GM21381 (cell line): Measurements from ENCODE around the gene MAPK1.
"Not testable (repeated sequence)": the region's sequence is repeated elsewhere in the genome, so short reads cannot be mapped to it uniquely, and the experiment has no call there.

Source experiments
- ATAC-seq: cut with Tn5 transposase; IDR thresholded peaks from one replicate; pipeline ENCODE4 v1.9.1; 2021; ENCODE audit warnings: mild to moderate bottlenecking, moderate library complexity; ENCODE audit not compliant: unreplicated experiment

Gene MAPK1

DNA sequence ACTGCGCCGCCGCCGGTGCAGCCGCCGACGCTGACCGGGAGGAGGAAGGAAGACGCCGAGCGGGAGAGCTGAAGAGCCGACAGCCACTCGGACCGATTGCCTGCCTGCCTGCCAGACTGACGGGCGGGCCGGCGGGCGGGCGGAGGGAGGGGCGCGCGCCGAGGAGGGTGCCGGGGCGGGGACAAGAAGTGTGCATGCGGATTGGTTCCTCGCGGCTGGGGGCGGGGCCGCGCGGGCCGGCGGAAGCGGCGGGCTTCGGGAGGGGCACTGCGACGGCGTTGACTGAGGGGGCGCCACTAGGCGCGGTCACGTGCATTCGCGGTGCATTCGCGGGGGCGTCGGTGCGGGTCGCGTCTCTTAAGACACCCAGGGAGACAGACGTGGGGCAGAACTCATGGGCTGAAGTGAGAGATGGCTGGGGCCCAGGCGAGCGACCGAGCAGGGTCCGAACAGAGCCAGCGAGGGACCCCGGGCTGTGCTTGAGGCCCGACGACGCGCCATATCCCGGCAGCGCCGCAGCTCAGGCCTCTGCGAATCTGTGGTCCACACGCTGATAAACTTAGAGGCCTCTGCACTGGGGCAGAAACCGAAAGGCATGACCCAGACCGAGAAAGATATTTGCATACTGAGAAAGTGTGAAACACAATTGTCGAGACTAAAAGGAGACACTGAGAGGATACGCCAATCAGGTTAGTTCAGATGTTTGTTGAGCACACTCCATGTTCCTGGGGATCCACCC, at the start of gene MAPK1:
Gene MAPK1, minus strand, starts transcription at position 118 of the 739 bp plus-strand sequence. CDS start 205 bp downstream, outside the sequence.
- ATAC-seq, result peak; percentile 75

DNA sequence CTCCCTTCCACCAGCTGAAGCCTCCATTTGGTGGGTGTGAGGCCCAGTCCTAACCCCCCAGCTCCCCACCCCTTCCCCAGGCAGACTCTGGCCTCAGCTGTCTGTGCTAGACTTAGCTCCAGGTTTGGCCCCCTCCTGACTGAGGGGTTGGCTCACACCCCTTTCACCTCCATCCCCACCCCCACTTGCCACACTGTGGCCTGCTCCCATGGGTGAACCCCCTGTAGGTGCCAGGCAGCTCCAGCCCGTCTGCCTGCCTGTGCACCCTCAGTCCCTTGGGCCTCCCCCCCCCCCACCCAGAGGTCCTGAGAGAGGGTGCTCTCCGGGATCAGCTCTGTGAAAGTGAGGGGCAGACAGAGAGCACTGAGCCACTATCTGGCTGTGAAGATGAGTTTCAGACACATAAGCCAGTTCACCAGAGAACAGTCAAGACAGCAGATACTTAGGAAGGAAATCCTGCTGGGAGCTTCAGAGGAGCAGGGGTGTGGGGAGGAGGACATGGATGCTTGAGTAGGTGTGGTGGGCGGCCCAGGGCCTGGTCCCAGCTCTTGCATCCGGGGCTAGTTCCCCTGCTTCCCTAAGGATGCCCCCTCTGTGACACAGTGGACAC, 49.0 kb upstream of the MAPK1 start:
- no peak for ATAC-seq

DNA sequence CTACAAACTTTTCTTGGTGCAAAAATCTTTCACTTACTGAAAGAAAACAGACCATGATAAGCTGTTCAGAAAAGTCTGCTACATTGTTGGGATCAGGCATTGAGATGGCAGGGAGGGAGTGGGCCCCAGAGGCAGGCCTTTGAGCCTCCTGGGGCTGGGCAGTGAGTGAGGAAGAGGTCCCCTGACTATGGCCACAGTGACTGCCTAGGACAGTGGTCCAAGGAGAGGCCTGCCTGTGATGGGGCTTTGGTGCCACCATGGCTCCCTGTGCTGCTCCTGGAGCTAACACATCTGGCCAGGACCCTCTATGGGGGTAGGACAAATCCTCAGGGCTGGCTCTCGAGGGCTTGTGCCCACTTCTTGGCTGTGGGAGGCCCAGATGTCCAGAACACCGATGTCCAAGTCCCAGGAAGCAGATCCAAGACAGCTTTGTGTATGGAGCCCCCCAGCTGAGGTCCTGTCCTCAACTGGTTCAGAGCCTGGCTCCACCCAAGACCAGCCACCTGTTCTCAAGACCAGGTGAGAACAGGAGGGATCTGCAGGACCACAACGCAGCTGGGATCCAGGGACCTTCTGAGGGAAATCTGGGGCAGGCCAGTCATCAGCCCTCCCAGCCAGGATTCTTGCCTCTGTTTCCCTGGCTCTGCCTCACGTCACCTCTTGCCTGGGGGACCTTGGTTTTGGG, 48.3 kb upstream of the MAPK1 start:
- no peak for ATAC-seq

DNA sequence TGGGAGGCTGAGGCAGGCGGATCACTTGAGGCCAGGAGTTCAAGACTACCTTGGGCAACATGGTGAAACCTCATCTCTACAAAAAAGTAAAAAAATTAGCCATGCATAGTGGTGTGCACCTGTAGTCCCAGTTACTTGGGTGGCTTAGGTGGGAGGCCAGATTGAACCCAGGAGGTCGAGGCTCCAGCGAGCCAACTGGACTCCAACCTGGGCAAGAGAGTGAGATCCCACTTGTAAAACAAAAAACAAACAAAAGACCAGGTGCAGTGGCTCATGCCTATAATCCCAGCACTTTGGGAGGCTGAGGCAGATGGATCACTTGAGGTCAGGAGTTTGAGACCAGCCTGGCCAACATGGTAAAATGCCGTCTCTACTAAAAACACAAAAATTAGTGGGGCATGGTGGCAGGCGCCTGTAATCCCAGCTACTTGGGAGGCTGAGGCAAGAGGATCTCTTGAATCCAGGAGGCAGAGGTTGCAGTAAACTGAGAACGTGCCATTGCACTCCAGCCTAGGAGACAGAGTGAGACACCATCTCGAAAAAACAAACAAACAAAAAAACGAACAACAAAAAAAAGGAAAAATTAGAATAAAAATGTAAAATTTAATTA, 46.7 kb upstream of the MAPK1 start:
- ATAC-seq, result not testable (repeated sequence)

DNA sequence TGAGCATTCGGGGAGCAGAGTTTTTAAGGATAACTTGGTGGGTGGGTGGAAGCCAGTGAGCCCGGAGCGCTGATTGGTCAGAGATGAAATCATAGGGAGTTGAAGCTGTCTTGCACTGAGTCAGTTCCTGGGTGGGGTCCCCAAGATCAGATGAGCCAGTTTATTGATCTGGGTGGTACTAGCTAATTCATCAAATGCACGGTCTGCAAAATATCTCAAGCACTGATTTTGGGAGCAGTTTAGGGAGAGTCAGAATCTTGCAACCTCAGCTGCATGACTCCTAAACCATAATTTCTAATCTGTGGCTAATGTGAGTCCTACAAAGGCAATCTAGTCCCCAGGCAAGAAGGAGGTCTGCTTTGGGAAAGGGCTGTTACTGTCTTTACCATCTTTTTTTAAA, 42.9 kb upstream of the MAPK1 start:
- ATAC-seq, result not testable (repeated sequence)

DNA sequence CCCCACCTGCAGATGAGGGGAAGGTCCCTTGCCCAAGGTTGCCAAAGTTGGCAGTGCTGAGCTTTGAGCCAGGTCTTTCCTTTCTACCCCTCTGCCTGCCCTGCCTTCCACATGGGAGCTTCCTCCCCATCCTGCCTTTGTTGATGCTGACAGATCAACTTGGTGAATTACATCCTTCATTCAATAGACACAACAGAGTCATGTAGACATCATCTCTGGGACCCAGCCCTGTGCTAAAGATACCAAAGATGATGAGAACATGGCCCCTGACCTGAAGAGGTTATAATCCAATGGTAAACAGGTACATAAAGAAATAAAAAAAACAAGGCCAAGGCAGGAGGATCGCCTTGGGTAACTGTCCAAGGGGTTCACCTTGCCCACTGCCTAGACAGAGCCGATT, 42.4 kb upstream of the MAPK1 start:
- no peak for ATAC-seq

DNA sequence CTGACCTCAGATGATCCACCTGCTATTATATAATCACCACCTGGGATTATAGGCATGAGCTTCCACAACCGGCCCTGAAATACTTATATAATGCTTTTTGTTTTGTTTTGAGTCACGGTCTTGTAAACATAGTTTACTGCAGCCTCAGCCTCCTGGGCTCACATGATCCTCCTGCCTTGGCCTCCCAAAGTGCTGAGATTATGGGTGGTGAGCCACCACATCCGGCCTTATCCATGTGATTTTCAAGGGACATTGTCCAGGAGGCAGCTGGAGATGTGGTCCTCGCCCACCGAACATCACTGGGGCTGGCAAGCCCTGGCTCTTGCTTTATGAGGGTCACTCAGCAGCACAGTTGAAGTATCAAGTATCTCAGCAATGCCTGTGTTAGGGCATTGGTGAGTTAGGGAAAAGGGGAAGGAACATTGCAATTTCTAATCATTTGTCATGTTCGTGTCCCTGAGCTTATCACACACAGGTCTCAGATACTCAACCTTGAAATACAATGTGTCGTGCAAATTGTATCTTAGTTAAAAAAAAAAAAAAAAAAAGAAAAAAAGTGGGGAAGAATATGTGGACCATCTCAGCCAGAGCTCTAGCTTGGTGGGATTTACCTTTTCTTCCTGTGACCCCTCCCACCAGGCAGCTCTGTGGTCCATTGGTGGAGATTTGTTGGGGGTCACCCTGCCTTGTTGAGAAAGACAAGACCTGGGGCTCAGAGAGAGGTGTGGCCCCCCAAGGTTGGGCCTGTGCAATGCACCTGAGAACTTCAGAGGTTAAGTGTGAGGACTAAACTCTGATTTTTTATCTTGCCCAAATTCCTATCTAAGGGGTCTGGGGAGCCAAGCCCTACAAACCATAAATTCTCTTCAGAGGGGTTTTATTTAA, 40.4 kb upstream of the MAPK1 start:
- no peak for ATAC-seq

DNA sequence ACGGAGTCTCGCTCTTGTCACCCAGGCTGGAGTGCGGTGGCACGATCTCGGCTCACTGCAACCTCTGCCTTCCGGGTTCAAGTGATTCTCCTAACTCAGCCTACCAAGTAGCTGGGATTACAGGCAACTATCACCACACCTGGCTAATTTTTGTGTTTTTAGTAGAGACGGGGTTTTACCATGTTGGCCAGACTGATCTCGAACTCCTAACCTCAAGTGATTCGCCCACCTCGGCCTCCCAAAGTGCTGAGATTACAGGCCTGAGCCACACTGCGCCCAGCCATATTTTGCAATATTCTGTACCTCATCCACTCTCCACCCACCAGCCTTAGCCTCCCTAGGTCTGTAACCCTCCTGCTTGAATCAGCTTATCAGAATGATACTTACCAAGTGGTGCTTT, 37.8 kb upstream of the MAPK1 start:
- ATAC-seq, result not testable (repeated sequence)

DNA sequence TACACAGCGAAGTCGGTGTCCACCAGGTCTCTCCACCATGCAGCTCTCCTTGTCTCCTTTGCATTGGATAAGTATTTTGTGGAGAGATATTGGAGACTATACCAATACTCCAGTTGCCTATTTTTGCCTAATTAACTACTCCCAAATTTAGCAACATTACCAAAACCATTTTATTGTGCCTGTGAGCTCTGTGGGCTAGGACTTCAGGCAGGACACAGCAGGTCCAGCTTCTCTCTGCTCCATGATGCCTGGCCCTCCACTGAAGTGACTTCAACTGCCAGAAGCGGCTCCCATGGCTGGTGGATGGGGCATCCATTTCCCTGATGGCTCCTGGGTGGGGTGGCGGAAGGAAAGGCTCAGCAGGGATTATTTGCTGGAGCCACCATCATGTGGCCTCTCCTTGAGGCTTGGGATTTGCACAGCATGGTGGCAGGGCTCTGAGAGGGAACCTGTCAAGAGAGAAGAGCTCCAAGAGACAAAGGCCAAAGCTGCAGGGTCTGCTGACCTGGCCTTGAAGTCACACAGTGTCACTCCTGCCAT, 36.9 kb upstream of the MAPK1 start:
- ATAC-seq, result no peak

DNA sequence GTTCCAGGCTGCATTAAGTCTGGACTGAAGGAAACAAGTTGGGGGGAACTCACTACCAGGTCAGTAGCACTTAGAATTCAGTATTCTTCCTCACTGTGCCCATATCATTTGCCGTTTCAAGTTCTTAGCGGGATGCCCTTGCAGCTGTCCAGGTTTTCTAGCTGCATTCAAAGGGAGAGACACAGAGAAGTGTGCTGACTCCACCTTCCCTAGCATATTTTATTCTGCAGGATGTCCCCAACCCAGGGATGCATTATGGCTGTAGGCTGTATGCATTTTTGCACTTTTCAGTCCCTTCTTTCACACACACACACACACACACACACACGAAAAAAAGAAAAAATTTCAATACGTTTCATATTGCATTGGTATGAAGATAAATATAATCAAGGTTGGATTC, 35.8 kb upstream of the MAPK1 start:
- no peak for ATAC-seq

DNA sequence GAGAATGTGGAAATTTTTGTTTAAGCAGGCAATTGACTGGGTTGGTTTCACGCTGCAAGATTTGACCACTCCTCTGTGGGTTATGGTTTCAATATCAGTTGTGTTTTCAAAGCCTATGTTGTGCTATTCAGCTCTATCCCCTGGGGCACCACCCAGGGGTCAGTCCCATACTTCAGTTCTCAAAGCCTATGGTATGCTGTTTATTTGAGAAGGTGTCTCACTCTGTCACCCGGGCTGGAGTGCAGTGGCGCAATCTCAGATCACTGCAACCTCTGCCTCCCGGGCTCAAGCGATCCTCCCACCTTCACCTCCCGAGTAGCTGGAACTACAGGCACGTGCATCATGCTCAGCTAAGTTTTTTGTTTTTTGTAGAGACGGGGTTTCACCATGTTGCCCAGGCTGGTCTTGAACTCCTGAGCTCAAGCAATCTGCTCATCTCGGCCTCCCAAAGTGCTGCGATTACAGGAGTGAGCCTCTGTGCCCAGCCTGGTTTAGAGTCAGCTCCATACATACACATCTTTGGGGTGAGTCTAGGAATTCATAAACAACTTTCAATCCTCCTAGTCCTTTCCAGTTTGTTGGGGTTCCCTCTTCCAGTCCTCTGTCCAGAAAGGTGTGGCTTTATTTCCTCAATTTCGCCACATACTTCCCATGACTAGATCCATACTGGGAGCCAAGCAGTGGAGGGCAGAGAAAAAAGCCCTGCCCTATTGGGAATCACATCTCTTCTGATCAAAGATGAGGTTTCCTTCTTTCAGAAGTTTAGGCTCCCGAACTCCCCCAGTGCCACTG, 35.0 kb upstream of the MAPK1 start:
- ATAC-seq, result peak; percentile 69

DNA sequence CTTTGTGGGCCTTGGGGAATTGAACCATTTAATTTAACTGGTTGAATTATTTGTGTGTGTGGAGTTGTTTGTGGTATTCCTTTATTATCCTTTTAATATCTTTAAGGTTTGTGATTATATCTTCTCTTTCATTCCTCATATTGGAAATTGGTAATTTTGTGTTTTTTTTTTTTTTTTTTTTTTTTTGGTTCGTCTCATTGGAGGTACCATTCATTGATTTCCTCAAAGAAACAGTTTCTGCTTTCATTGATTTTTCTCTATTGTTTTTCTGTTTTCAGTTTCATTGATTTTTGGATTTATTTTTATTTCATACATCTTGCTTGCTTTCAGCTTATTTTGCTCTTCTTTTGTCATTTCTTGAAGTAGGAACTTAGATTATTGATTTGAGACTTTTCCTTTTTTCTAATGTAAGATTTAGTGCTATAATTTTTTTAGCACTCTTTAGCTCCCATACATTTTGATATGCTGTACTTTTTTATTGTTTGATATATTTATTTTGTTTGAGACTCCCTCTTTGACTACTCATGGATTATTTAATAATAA, 31.0 kb upstream of the MAPK1 start:
- no peak for ATAC-seq

DNA sequence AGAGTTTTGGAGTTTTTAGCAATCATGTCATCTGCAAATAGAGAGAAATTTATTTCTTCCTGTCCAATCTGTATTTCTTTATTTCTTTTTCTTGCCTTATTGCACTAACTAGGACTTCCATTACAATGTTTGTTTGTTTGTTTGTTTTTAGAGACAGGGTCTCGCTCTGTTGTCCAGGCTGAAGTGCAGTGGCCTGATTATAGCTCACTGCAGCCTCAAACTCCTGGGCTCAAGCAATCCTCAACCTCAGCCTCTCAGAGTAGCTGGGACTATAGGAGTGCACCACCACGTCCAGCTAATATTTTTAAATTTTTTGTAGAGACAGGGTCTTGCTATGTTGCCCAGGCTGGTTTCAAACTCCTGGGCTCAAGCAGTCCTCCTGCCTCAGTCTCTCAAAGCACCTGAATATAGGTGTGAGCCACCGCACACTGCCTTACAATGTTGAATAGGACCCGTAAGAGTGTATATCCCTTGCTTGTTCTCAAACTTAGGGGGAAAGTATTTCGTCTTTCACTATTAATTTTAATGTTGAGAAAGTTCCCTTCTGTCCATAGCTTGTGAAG, 29.6 kb upstream of the MAPK1 start:
- ATAC-seq, result no peak

DNA sequence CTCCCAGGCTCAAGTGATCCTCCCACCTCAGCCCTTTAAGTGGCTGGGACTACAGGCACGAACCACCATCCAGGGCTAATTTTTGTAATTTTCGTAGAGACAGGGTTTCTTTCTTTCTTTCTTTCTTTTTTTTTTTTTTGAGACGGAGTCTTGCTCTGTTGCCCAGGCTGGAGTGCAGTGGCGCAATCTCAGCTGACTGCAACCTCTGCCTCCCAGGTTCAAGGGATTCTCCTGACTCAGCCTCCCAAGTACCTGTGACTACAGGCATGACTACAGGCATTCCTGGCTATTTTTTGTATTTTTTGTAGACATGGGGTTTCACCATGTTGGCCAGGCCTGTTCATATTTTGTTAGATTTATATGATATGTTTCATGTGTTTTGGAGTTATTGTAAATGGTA, 28.8 kb upstream of the MAPK1 start:
- ATAC-seq, result not testable (repeated sequence)

DNA sequence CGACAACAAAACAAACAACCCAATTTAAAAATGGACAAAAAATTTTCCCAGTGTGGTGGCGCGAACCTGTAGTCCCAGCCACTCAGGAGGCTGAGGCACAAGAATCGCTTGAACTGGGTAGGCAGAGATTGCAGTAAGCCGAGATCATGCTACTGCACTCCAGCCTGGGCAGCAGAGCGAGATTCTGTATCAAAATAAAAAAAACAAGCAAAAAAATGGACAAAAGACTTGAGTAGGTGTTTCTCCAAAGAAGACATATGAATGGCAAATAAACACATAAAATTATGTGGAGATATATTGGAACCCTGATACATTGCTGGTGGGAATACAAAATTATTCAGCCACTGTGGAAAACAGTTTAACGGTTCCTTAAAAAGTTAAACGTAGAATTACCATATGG, 27.4 kb upstream of the MAPK1 start:
- no peak for ATAC-seq

DNA sequence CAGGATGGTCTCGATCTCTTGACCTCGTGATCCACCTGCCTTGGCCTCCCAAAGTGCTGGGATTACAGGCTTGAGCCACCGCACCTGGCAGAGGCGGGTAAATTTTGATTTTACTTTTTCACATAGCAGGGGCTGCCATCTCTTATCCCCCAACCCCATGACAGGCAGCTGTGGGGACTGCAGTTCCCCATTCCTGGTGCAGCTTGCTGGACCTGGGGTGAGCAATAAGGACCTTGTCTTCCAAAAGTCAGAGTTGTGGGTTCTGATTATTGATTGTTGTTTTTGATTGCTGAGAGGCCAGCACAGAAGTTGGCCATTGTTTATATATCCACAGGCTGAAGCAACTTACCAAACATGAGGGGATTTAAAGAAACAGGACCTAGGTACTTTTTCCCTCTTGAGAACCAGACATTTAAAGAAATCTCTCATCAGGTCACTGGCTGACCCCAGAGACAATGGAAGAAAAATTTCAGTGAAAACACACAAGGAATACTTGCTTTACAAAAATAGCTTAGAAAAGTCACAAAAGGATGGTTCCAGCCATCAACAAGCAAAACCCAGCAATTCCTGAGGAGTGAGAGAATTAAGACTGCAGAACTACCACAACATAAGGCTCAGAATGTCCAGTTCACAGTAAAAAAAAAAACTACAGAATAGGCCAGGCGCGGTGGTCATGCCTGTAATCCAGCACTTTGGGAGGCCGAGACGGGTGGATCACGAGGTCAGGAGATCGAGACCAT, 22.0 kb upstream of the MAPK1 start:
- ATAC-seq, result no peak

DNA sequence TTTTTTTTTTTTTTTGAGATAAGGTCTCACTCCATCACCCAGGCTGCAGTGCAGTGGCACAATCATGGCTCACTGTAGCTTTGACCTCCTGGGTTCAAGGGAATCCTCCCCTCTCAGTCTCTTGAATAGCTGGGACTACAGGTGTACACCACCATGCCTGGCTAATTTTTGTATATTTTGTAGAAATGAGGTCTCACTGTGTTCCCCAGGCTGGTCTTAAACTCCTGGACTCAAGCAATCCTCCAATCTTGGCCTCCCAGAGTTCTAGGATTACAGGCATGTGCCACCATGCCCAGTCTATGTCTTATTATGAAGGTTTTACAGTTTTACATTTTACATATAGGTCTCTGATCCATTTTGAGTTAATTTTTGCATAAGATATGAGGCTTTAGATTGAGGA, 20.4 kb upstream of the MAPK1 start:
- ATAC-seq, result no peak

DNA sequence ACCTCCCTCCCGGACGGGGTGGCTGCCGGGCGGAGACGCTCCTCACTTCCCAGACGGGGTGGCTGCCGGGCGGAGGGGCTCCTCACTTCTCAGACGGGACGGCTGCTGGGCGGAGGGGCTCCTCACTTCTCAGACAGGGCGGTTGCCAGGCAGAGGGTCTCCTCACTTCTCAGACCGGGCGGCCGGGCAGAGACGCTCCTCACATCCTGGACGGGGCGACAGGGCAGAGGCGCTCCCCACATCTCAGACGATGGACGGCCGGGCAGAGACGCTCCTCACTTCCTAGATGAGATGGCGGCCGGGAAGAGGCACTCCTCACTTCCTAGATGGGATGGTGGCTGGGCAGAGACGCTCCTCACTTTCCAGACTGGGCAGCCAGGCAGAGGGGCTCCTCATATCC, 16.5 kb upstream of the MAPK1 start:
- ATAC-seq, result not testable (repeated sequence)
